ENCODE data around the gene SENP2.

Gene SENP2

DNA sequence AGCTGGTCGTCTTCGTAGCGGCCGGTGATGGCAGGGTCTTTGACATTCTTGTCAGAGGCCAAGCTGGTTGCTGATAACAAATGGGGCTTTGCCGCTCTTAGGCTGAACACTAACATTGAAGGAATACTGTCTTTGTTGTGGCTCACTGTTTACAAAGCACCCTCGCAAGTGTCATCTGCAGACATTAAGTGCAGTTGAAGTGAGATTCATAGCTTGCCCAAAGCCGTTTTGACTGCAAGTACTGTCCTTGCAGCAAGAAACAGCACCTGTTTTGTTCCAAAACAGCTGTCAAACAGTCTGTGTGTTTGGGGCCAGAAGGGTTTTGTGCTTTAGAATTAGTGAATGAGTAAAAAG, 568 bp downstream of the SENP2 start:
- peak overlapping the region; percentile 77 for H3K9ac ChIP-seq (ENCODE audit: low read length)
- peak overlapping the region; percentile 90 for H3K4me3 ChIP-seq (ENCODE audit: low read depth, low read length)
- no peaks in the 10 kb centered on the region for H3K27me3 ChIP-seq (ENCODE audit: control insufficient read depth, insufficient read depth, low read length)
- no peaks in the 10 kb centered on the region for H3K9me3 ChIP-seq (ENCODE audit: control insufficient read depth, insufficient read depth, low read depth, low read length)
- H3K4me1 ChIP-seq (ENCODE audit: control insufficient read depth, insufficient read depth, low read length), result peaks cover 6% of the 10 kb centered on the region
- no peaks in the 10 kb centered on the region for H3K36me3 ChIP-seq (ENCODE audit: control insufficient read depth, insufficient read depth, low read length)
- H3K27ac ChIP-seq (ENCODE audit: low read depth, low read length), result 0 out of 2 replicates have a peak overlapping the region, but pooled peaks have one; percentile 66

DNA sequence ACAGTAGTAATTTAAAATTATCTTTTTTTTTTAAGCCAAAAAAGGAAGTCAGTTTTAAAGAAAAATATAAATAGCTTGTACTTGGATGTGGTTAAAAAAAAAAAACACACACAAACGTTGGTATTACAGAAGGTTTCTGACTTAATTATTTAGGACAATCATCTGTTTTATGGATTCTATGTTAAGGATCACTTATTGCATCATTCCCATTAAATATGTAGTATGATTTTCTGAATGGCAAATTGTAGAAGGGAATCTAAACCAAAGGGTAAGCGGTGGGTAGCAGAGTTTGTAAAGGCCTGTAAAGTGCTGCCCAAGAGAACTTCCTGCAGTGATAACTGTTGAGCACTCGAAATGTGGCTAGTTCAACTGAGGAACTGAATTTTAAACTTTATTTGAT, 8.0 kb downstream of the SENP2 start:
- H3K4me1 ChIP-seq (ENCODE audit: control insufficient read depth, insufficient read depth, low read length), result no peaks in the 10 kb centered on the region
- no peak overlapping the region for H3K4me3 ChIP-seq (ENCODE audit: low read depth, low read length)
- H3K9me3 ChIP-seq (ENCODE audit: control insufficient read depth, insufficient read depth, low read depth, low read length), result no peaks in the 10 kb centered on the region
- H3K36me3 ChIP-seq (ENCODE audit: control insufficient read depth, insufficient read depth, low read length), result peaks cover 32% of the 10 kb centered on the region
- H3K9ac ChIP-seq (ENCODE audit: low read length), result no peak overlapping the region
- no peak overlapping the region for H3K27ac ChIP-seq (ENCODE audit: low read depth, low read length)
- H3K27me3 ChIP-seq (ENCODE audit: control insufficient read depth, insufficient read depth, low read length), result no peaks in the 10 kb centered on the region

DNA sequence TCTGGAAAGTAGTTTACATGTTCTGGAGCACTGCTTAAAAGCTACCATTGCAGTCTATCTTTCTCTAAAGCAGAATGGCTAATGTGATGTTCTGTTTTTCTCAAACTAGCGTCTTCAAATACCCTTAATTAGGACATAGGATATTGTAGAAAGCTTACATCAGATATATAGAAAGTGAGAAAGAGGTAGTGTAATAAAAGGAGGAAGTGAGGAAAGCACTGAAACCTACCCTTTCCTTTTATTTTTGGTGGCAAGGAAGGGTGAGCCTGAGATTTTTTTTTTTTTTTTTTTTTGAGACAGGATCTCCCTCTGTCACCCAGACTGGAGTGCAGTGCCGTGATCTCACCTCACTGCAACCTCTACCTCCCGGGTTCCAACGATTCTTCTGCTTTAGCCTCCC, 9.4 kb downstream of the SENP2 start:
- Histone ChIP-seq H3K4me1 (ENCODE audit: control insufficient read depth, insufficient read depth, low read length) (no peaks in the 10 kb centered on the region), H3K9me3 (ENCODE audit: control insufficient read depth, insufficient read depth, low read depth, low read length) (no peaks in the 10 kb centered on the region), H3K36me3 (ENCODE audit: control insufficient read depth, insufficient read depth, low read length) (peaks cover 42% of the 10 kb centered on the region), H3K4me3 (ENCODE audit: low read depth, low read length) (no peak overlapping the region), H3K27ac (ENCODE audit: low read depth, low read length) (no peak overlapping the region), H3K9ac (ENCODE audit: low read length) (no peak overlapping the region), H3K27me3 (ENCODE audit: control insufficient read depth, insufficient read depth, low read length) (no peaks in the 10 kb centered on the region)

DNA sequence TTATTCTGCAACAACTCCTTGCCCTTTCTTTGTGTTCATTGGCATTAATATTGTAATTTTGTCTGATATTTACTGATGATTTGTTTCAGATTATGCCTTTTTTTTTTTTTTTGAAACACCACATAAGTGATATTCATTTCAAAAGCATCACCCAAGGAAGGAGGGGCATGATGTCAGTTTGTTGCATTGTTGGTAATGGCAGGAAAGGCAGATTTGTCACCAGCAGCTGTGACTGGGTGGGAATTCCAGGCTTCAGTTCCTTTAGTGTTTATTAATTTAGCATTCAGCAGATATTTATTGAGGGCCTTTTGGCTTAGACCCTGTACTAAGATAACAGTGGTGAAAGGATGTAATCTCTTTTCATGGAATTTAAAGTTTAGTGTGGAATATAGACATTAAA, 19.5 kb downstream of the SENP2 start:
- H3K27ac ChIP-seq (ENCODE audit: low read depth, low read length), result no peak overlapping the region

DNA sequence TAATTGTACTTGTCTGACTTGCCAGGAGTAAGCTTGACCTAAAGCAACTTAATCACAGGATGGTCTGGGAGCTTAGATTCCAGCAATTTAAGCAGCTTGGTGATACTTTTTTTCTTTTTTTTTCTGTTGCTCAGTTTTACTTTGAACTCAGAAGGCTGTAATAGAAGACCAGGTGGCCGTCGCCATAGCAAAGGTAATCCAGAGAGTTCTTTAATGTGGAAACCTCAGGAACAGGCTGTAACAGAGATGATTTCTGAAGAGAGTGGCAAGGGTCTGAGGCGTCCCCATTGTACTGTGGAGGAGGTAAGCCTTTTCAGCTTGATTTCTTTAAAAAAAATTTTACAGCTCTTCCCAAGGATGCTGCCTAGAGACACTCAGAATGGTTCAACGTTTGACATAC, 20.1 kb downstream of the SENP2 start:
- H3K36me3 ChIP-seq (ENCODE audit: control insufficient read depth, insufficient read depth, low read length), result peaks cover 74% of the 10 kb centered on the region
- H3K27me3 ChIP-seq (ENCODE audit: control insufficient read depth, insufficient read depth, low read length), result no peaks in the 10 kb centered on the region
- H3K4me3 ChIP-seq (ENCODE audit: low read depth, low read length), result no peak overlapping the region
- H3K4me1 ChIP-seq (ENCODE audit: control insufficient read depth, insufficient read depth, low read length), result no peaks in the 10 kb centered on the region
- no peak overlapping the region for H3K27ac ChIP-seq (ENCODE audit: low read depth, low read length)
- H3K9ac ChIP-seq (ENCODE audit: low read length), result no peak overlapping the region
- no peaks in the 10 kb centered on the region for H3K9me3 ChIP-seq (ENCODE audit: control insufficient read depth, insufficient read depth, low read depth, low read length)

More for the DNA sequence above, 19.5 kb downstream of the SENP2 start:
- Histone ChIP-seq H3K9ac (ENCODE audit: low read length) (no peak overlapping the region), H3K36me3 (ENCODE audit: control insufficient read depth, insufficient read depth, low read length) (peaks cover 74% of the 10 kb centered on the region), H3K4me1 (ENCODE audit: control insufficient read depth, insufficient read depth, low read length) (no peaks in the 10 kb centered on the region), H3K9me3 (ENCODE audit: control insufficient read depth, insufficient read depth, low read depth, low read length) (no peaks in the 10 kb centered on the region), H3K27me3 (ENCODE audit: control insufficient read depth, insufficient read depth, low read length) (no peaks in the 10 kb centered on the region), H3K4me3 (ENCODE audit: low read depth, low read length) (no peak overlapping the region)

DNA sequence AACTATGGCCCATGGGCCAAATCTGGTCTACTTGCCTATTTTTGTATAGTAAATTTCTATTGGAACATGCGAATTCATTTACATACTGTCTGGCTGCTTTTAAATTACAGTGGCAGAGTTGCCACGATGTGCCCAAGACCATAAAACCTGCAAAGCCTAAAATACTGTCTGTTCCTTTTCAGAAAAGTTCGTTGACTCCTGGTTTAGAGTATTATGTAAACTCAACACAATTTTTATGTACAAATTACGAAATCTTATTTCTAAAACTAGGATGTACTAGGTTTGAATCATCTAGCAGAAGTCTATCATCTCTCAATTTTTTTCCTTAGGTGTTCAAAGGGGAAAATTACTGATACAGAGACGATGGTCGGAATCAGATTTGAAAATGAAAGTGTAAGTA, 26.9 kb downstream of the SENP2 start:
- Histone ChIP-seq H3K4me3 (ENCODE audit: low read depth, low read length) (no peak overlapping the region), H3K9ac (ENCODE audit: low read length) (no peak overlapping the region), H3K4me1 (ENCODE audit: control insufficient read depth, insufficient read depth, low read length) (no peaks in the 10 kb centered on the region), H3K9me3 (ENCODE audit: control insufficient read depth, insufficient read depth, low read depth, low read length) (no peaks in the 10 kb centered on the region), H3K27me3 (ENCODE audit: control insufficient read depth, insufficient read depth, low read length) (no peaks in the 10 kb centered on the region), H3K27ac (ENCODE audit: low read depth, low read length) (no peak overlapping the region), H3K36me3 (ENCODE audit: control insufficient read depth, insufficient read depth, low read length) (peaks cover 89% of the 10 kb centered on the region)

DNA sequence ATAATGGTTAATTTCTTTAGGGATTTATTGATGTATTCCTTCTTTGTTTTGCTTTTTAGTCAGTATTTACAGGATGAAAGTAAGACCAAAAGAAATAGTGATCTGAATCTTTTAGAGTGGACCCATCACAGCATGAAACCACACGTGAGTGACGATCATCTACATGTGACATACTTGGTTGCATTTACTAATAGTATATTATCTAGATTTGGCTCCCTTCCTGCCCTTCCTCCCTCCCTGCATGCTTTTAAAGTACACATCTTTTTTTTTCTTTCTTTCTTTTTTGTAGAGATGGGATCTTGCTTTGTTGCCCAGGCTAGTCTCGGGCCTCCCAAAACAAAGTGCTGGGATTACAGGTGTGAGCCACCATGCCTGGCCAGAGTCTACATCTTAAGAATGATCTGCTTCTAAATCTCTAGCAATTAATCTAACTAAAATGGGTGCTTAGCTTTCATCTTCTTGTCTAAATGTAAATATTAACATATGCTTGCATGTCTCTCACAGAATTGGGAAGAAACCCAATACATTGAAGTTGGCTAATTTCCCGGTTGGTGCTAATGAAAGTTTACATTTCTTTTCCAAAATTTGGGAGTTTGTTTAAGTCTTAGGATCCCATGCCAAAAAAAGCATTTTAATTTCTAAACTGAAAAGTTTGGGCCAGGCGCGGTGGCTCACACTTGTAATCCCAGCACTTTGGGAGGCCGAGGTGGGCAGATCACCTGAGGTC, 38.0 kb downstream of the SENP2 start:
- no peaks in the 10 kb centered on the region for H3K27me3 ChIP-seq (ENCODE audit: control insufficient read depth, insufficient read depth, low read length)
- H3K9ac ChIP-seq (ENCODE audit: low read length), result no peak overlapping the region
- no peaks in the 10 kb centered on the region for H3K9me3 ChIP-seq (ENCODE audit: control insufficient read depth, insufficient read depth, low read depth, low read length)
- no peak overlapping the region for H3K27ac ChIP-seq (ENCODE audit: low read depth, low read length)
- peaks cover 76% of the 10 kb centered on the region for H3K36me3 ChIP-seq (ENCODE audit: control insufficient read depth, insufficient read depth, low read length)
- no peaks in the 10 kb centered on the region for H3K4me1 ChIP-seq (ENCODE audit: control insufficient read depth, insufficient read depth, low read length)
- H3K4me3 ChIP-seq (ENCODE audit: low read depth, low read length), result no peak overlapping the region

DNA sequence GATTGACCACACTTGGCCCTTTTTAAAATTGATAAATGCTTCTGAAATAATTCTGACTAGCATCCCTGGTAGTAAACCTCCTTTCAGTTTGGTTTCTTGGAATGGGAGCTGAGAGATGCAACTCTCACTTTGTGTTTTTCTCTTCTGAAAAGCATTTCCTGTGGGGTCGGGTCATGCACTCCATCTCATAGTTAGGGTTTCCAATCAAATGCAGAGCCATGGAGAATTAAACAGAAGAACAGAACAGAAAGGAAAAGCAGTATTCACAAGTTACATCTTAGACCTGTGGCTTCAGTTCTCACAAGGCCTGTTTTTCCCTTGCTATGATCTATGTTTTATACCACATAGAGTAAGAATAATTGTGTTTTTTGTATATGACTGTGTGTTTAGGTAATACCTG, 39.7 kb downstream of the SENP2 start:
- Histone ChIP-seq H3K4me3 (ENCODE audit: low read depth, low read length) (no peak overlapping the region), H3K27ac (ENCODE audit: low read depth, low read length) (no peak overlapping the region), H3K4me1 (ENCODE audit: control insufficient read depth, insufficient read depth, low read length) (no peaks in the 10 kb centered on the region), H3K36me3 (ENCODE audit: control insufficient read depth, insufficient read depth, low read length) (peaks cover 79% of the 10 kb centered on the region), H3K9me3 (ENCODE audit: control insufficient read depth, insufficient read depth, low read depth, low read length) (no peaks in the 10 kb centered on the region), H3K27me3 (ENCODE audit: control insufficient read depth, insufficient read depth, low read length) (no peaks in the 10 kb centered on the region), H3K9ac (ENCODE audit: low read length) (no peak overlapping the region)

DNA sequence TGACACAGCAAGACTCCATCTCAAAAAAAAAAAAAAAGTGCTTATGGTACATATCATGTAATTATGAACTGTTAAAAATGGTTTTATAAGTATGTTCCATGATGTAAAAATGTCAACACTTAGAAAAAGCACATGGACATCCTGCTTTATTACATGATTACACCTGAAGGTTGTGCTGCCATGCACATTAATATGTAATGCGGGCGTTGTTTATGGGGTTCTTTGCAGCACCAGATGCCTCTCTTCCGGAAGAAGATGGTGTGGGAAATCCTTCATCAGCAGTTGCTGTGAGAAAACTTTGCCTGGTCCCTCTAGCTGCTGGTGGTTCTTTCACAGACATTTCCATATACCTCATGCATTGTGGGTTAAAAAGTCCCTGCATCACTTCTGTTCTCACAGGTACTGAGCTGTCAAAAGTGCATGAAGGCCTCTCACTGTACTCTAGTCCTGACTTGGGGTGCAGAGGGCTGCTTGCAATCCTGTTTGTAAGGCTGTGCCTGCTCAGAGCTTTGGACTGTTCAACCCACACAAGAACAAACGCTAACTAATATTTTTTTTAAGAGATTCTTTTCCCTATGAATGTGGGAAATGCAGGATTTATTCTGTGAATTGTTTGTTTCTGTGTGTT, 43.6 kb downstream of the SENP2 start:
- H3K9me3 ChIP-seq (ENCODE audit: control insufficient read depth, insufficient read depth, low read depth, low read length), result 0 out of 2 replicates have a peak, but pooled peaks cover 2% of the 10 kb centered on the region
- H3K9ac ChIP-seq (ENCODE audit: low read length), result no peak overlapping the region
- no peak overlapping the region for H3K27ac ChIP-seq (ENCODE audit: low read depth, low read length)
- H3K4me1 ChIP-seq (ENCODE audit: control insufficient read depth, insufficient read depth, low read length), result no peaks in the 10 kb centered on the region
- H3K27me3 ChIP-seq (ENCODE audit: control insufficient read depth, insufficient read depth, low read length), result no peaks in the 10 kb centered on the region
- H3K4me3 ChIP-seq (ENCODE audit: low read depth, low read length), result no peak overlapping the region
- peaks cover 60% of the 10 kb centered on the region for H3K36me3 ChIP-seq (ENCODE audit: control insufficient read depth, insufficient read depth, low read length)

DNA sequence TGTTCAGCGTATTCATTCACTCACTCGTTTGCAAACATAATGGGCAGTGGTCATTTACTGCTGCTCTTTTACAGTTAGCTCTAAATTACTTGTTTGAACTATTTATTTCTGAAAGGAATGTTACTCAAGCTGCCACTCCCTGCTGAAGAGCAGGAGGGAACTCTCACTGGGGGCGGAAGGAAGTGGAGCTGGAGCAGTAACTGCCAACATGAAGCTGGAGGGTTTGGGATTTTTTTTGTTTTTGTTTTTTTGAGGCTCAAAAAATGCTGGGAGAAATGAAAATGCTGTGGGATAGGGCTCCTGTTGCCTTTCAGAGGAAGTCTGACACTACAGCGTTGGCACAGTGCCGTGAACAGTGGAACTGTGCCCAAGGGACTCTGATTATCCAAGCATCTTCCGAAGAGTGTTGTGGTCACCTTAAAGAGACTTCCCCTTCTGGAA, 44.1 kb downstream of the SENP2 start:
- Histone ChIP-seq H3K27ac (ENCODE audit: low read depth, low read length) (no peak overlapping the region), H3K4me1 (ENCODE audit: control insufficient read depth, insufficient read depth, low read length) (no peaks in the 10 kb centered on the region), H3K4me3 (ENCODE audit: low read depth, low read length) (no peak overlapping the region), H3K27me3 (ENCODE audit: control insufficient read depth, insufficient read depth, low read length) (no peaks in the 10 kb centered on the region), H3K36me3 (ENCODE audit: control insufficient read depth, insufficient read depth, low read length) (peaks cover 57% of the 10 kb centered on the region), H3K9ac (ENCODE audit: low read length) (no peak overlapping the region), H3K9me3 (ENCODE audit: control insufficient read depth, insufficient read depth, low read depth, low read length) (0 out of 2 replicates have a peak, but pooled peaks cover 2% of the 10 kb centered on the region)

DNA sequence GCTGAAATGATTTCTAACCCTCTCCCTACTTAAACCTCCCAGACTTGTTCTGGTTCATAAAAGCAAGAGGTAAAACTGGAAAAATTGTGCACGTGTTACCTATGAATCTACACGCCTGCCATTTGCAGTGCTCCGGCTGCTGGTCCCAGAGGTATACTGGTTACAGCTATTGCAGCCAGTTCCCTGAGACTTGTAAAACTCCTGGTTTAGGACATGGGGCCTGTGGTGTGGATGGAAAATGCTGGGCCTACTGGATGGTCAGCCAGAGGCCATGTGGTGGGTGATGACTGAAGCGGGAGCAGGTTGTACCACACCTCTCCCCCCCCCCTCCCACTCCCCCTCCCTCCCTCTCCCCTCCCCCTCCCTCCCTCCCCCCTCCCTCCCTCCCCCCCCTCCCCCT, 45.0 kb downstream of the SENP2 start:
- H3K9me3 ChIP-seq (ENCODE audit: control insufficient read depth, insufficient read depth, low read depth, low read length), result 0 out of 2 replicates have a peak, but pooled peaks cover 2% of the 10 kb centered on the region
- peaks cover 48% of the 10 kb centered on the region for H3K36me3 ChIP-seq (ENCODE audit: control insufficient read depth, insufficient read depth, low read length)
- H3K27me3 ChIP-seq (ENCODE audit: control insufficient read depth, insufficient read depth, low read length), result no peaks in the 10 kb centered on the region
- no peak overlapping the region for H3K27ac ChIP-seq (ENCODE audit: low read depth, low read length)
- H3K4me1 ChIP-seq (ENCODE audit: control insufficient read depth, insufficient read depth, low read length), result no peaks in the 10 kb centered on the region
- no peak overlapping the region for H3K9ac ChIP-seq (ENCODE audit: low read length)
- no peak overlapping the region for H3K4me3 ChIP-seq (ENCODE audit: low read depth, low read length)

Measured in HUES6 (cell line).